PC-3 (cell line): ENCODE results near the gene GPR119.

Experiments
- CTCF ChIP-seq: fragments of 300-600 bp; sonication (generic); conservative IDR thresholded peaks from 2 replicates; pipeline ENCODE4 v1.5.1; 2017; ENCODE audit warnings: antibody characterized with exemption, low read depth, mild to moderate bottlenecking, low read length
- EZH2 ChIP-seq: fragments of 300-600 bp; sonication (generic); IDR thresholded peaks from one replicate; pipeline ENCODE4 v1.6.1; 2017; ENCODE audit warnings: antibody characterized with exemption, mild to moderate bottlenecking, low read length; ENCODE audit not compliant: unreplicated experiment

- no peak for TF ChIP-seq CTCF
- TF ChIP-seq EZH2, result no peak
Observed at GRCh38 chrX:130413415-130413814, 27.9 kb upstream of the GPR119 start.
